Retina (tissue), 1 donor: ENCODE data around the gene GZF1.

Experiments
- DNase-seq: peaks from one replicate; pipeline ENCODE4 v3.0.0-alpha.2; 2016

GZF1 gene

GRCh38 chr20:23361476-23362391 lies at the start of gene GZF1:
Gene GZF1, plus strand, starts transcription at chr20:23362182. Its CDS starts 2,202 bp downstream, at chr20:23364384.
- peak; percentile 99 for DNase-seq

DNA sequence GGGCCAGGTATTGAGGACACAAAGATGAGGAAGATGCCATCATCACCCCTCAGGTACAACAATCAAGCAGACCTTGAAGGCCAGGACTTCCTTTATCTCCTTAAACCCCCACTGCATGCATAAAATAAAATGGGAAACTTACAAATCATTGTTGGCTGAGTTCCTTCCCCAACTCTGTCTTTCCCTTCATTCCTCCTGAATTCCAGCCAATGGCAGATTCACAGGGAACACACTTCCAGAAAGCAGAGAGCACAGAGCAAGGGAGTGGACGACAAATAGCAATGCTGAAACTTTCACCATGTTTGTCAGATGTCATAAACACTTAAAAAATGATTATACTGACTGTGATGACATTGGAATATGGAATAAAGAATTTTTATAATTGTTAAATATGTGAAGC lies 48.7 kb upstream of the GZF1 start:
- DNase-seq: no peak

- DNase-seq: no peak
Measured at GRCh38 chr20:23314699-23315098, 47.3 kb upstream of the GZF1 start.

DNA sequence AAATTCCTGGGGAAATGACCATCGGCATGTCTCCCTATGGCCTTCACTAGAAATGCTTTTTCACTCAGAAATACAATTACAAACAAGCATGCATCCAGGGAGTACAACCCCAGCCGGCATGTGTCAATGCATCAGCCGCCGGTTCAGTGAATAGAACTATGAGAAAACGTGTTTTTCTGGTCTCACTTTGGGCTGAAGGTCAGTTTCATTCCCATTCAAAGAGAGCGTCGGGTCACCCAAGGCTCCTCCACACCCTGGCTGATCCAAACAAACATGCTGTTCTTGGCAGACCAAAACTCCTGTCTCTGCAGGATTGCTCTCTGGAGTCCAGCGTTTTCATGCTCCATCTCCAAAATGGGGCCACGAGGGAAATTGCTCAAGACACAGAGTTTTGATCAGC lies 46.9 kb upstream of the GZF1 start:
- DNase-seq: no peak

GRCh38 chr20:23316626-23317025 lies 45.4 kb upstream of the GZF1 start:
- no peak for DNase-seq

DNA sequence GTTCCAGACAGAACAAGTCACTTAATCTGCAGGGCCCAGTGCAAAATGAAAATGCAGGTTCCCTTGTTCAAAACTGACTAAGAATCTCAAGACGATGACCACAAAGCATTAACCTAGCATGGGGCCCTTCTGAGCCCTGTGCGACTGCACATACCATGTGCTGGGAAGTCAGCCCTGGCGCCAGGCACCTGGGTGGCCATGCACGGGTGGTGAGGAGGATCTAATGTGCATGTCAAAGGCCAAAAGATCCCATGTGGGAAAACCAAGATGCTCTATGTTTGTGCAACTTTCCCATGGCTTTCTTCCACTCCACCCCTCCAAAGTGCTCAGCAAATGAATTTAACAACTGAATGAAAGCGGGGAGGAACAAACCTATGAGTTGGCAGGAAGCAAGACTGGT lies 44.9 kb upstream of the GZF1 start:
- DNase-seq: no peak

- no peak for DNase-seq
Measured at GRCh38 chr20:23318347-23318746, 43.6 kb upstream of the GZF1 start.

GRCh38 chr20:23320317-23320716 lies 41.7 kb upstream of the GZF1 start:
- no peak for DNase-seq

GRCh38 chr20:23325107-23325506 lies 36.9 kb upstream of the GZF1 start:
- no peak for DNase-seq

- DNase-seq: no peak
Measured at GRCh38 chr20:23326774-23327173, 35.2 kb upstream of the GZF1 start.

DNA sequence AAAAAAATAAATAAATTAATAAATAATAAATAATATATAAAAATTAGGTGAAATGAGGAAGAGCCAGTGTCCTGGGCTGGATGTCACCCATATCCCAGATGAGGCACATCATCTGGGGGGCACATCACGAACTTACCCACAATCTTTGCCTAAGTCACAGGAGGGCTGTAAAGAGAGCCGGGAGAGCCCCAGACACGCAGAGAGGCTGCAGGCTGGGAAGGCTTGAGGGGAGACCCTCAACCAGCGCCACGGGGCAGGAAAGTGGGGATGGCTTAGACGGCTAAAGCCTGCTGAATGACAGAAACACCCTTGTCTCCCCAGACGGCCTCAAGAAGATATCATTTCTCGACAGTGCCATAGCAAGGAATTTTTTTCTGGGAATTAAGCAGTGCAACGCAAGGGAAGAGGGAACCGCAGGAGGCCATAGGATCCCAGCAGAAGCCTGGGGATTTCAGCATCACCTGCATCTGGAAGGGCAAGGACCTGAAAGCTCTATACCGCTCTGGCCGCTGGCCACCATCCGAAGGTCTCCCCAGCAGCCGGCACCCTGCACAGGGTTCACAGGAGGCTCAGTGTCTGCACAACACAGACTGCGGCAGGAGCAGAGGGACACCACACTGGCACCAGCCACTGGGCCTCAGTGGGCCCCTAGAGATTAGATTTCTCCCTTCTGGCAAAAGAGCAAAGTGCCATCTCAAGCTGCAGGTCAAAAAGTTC lies 34.2 kb upstream of the GZF1 start:
- no peak for DNase-seq

- DNase-seq: no peak
Measured at GRCh38 chr20:23331450-23332350, 30.3 kb upstream of the GZF1 start.

- DNase-seq: no peak
Measured at GRCh38 chr20:23332467-23332866, 29.5 kb upstream of the GZF1 start.

GRCh38 chr20:23334111-23334510 lies 27.9 kb upstream of the GZF1 start:
- DNase-seq: no peak

DNA sequence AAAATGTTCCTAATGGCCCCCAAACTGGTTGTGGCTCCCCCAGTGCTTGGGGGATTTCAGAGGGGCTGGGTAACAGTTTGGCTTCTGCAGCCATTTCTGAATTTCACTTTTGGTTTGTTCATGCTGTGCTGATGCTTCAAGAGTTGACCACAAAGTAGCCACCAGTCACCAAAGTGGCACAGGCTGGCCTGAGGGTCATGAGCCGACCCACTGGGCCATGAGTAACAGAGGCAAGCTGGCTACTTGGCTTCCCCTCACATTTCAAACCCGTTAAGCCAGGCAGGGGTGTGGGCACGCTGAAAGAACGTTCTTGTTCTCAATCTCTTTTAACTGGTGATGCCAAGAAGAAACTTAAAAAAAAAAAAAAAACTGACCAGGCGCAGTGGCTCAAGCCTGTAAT lies 26.5 kb upstream of the GZF1 start:
- no peak for DNase-seq

- no peak for DNase-seq
Measured at GRCh38 chr20:23336476-23336875, 25.5 kb upstream of the GZF1 start.

DNA sequence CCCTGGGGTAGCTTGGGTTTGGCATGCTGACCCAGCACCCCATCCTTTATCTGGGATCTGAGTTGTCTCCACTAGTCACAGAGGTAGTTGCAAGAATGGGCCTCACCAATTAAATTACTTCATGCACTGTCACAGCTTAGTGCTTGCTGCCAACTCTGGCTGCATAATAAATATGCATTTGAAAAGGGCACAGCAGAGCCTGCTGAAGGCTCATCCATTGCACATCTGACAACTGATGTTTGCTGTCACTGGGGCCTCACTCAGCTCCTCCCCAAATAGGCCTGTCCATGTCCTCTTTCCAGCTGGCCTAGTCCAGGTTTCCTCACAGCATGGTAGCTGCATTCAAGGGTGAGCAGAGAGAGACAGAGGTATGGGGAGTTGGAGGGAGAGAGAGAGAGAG lies 24.7 kb upstream of the GZF1 start:
- no peak for DNase-seq

GRCh38 chr20:23339986-23340385 lies 22.0 kb upstream of the GZF1 start:
- DNase-seq: no peak

DNA sequence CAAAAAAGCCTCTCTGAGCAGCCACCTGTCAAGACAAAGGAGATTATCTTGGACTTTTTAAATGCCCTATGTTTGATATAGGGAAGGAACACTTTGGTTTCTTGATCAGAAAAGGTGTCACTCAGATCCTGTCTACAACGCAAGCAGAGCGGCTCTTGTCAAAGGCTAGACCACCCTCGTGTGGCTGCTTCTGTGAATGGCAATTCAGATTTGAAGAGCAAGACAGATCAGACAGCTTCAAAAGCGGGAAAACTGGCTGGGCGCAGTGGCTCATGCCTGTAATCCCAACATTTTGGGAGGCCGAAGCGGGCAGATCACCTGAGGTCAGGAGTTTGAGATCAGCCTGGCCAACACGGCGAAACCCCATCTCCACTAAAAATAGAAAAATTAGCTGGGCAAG lies 21.5 kb upstream of the GZF1 start:
- DNase-seq: peak; percentile 72

GRCh38 chr20:23341073-23341472 lies 20.9 kb upstream of the GZF1 start:
- no peak for DNase-seq

GRCh38 chr20:23343590-23343989 lies 18.4 kb upstream of the GZF1 start:
- DNase-seq: no peak

- DNase-seq: no peak
Measured at GRCh38 chr20:23344336-23344735, 17.6 kb upstream of the GZF1 start.

DNA sequence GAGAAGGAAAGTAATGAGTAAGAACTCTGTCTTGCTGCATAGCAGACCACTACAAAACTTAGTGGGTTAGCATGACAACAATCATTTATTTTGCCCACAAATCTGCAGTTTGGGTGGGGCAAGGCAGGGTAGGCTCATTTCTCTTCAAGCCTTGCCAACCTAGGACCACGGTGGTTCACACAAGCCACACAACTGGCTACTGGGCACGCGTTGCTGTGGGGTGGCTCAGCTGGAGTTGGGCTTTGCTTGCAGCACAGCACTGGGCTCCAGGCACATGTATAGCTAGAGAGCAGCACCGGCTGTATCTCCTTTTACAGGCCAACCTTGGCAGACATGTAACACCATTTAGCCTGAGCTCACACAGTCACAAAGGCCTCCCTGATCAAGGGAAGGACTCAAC lies 16.0 kb upstream of the GZF1 start:
- DNase-seq: no peak
